SH-SY5Y (cell line): ENCODE results near the gene BBS4.

Experiments used
- GATA2 ChIP-seq: IDR thresholded peaks from 2 replicates; pipeline ENCODE4 v1.6.1; 2011; ENCODE audit warnings: mild to moderate bottlenecking, low read depth, low read length
- GATA3 ChIP-seq: IDR thresholded peaks from 2 replicates; pipeline ENCODE4 v1.6.1; 2011; ENCODE audit warnings: low read depth, mild to moderate bottlenecking, low read length, moderate library complexity

Gene BBS4

GRCh38 chr15:72766025-72766424 is 80.0 kb downstream of the BBS4 start:
- no peak for TF ChIP-seq GATA3
- no peak for TF ChIP-seq GATA2

GRCh38 chr15:72766780-72767179 is 80.8 kb downstream of the BBS4 start:
- TF ChIP-seq GATA3 (no peak), GATA2 (no peak)

DNA sequence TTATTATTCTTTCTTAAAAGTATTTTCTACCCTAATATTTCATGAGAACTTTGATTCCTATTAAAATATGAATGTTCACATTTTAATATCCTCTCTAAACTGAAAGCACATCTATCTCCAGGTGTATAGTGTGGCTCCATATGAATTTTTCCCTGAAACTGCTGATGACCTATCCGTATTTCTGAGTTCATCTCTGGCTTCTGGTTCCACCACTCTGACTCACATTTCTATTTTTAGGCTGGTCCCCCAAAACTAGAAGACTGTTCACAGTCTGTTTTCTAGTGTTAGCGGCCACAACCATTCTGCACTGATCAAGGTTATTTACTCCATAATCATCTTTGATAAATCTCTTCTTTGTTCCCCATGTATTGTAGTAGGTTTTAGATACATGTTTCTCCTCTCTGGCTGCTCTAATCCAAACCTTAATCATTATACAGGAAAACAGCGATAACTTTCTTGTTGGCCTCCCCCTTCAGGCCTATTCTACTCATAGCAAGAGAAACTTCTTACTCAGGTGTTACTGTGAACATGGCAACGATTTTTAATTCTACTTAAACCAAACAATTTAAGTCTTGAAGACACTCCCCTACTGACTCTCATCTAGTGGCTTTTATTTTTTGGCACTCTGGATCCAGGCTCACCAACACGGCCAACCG is 84.8 kb downstream of the BBS4 start:
- TF ChIP-seq GATA3 (no peak), GATA2 (no peak)

DNA sequence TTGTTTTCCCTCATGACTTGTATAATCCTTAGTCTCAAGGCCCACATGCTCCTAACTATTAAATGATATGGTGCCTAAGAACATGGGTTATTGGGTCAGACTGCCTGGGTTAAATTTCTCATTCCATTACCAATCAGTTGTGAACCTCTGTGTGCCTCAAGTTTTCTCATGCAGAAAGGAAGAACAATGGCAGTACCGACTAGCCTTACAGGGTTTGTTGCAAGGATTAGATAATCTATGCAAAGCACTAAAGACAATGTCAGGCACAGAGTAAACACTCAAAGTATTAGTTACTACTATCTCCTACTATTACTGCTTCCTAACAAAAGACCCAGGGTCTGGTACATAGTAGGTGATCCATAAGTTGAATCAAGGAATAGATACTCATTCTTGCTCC is 85.3 kb downstream of the BBS4 start:
- TF ChIP-seq GATA2 (no peak), GATA3 (no peak)

GRCh38 chr15:72774696-72775383 is 88.8 kb downstream of the BBS4 start:
- no peak for TF ChIP-seq GATA3
- no peak for TF ChIP-seq GATA2

GRCh38 chr15:72778796-72779195 is 92.8 kb downstream of the BBS4 start:
- TF ChIP-seq GATA3, result no peak
- TF ChIP-seq GATA2, result no peak

GRCh38 chr15:72781631-72782030 is 95.6 kb downstream of the BBS4 start:
- TF ChIP-seq GATA3, result no peak
- TF ChIP-seq GATA2, result no peak

DNA sequence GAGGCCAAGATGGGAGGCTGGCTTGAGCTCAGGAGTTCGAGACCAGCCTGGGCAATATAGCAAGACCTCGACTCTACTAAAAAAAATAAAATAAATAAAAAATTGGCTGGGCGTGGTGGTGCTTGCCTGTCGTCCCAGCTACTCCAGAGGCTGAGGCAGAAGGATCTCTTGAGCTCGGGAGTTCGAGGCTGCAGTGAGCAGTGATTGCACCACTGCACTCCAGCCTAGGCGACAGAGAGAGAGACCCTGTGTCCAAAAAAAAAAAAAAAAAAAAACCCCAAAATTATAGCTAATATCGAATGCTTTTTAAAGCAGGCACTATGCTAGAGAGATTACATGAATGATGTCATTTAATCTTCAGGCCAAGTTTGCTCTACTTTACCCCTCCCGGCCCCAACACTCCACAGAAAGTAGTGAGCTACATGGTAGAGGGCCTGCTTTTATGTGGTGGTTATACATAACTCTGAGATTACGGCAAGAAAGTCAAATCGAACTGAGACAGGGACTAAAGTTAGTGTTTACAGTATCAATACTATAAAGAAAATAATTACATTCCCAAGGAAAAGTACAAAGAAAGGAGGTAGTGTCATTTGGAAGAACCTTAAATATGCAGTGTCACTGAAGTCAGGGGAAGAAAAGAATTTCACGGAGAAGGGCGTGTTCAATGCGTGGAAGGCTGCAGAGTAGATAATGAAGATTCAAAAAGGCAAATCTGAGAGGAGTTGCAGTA is 96.4 kb downstream of the BBS4 start:
- no peak for TF ChIP-seq GATA3
- no peak for TF ChIP-seq GATA2

DNA sequence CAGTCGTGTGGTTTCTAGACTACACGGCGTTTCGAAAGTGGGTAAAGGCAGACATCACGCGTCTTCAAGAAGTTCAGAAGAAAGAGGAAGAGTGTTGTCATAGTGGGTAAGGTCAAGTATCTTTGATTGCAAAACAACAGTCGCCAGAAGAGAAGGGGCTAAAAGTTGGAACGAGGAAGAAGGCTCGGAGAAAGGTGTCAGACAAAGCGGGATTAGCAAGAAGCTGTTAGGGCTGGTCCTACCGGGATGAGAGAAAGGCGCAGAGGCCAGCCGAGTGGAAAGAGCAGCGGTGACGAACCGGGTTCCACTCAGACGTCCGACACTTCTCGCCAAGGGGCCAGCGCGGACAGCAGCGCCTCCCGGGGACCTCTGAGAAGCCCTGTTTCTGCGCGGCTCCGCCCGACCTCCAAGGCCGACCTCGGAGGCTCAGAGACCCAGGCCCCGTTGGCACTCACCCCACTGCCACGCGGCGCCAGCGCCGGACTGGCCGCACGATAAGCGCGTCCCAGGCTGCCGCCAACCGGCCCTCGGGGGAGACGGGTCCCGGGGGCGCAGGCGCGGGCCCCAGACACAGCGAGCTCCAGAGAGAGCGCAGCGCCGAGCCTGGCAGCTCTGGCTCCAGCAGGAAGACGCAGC is 97.1 kb downstream of the BBS4 start:
- no peak for TF ChIP-seq GATA3
- no peak for TF ChIP-seq GATA2

GRCh38 chr15:72783640-72784455 is 97.8 kb downstream of the BBS4 start, which contains the start of gene ADPGK:
Gene ADPGK (minus strand): TSS chr15:72783758. CDS start chr15:72783691, 67 bp downstream.
- no peak for TF ChIP-seq GATA2
- TF ChIP-seq GATA3, result no peak

- no peak for TF ChIP-seq GATA3
- TF ChIP-seq GATA2, result no peak
Observed at GRCh38 chr15:72784456-72784876, 98.5 kb downstream of the BBS4 start.

DNA sequence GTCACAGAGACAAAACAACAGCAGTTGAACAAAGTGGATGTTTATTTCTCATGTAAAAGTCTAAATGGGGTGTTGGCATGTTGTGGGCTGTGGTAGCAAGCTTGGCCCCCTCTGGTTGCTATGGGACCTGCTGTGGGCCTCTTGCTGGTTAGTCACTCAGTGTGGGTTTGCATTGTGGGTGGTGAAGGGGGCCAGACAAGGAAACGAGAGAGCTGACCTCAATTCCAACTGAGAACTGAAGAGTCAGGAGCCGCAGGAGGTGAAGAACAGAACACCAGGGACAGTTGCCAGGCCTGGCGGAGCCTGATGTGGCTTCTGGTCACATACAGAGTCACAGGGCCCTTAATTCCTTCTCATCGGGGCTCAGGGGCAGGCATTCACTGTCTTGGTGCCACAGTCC is 99.4 kb downstream of the BBS4 start:
- TF ChIP-seq GATA3 (no peak), GATA2 (no peak)

- TF ChIP-seq GATA3, result no peak
- TF ChIP-seq GATA2, result no peak
Observed at GRCh38 chr15:72785841-72786240, 99.8 kb downstream of the BBS4 start.

- no peak for TF ChIP-seq GATA2
- no peak for TF ChIP-seq GATA3
Observed at GRCh38 chr15:72786242-72786641, 100.2 kb downstream of the BBS4 start.
